C4-2B (cell line): ENCODE results near the gene UBE3C.

Experiments used
- H3K27ac ChIP-seq: fragments of 450-650 bp; 2 replicates; pipeline ENCODE4 v1.5.1; 2017
- ZFX ChIP-seq: fragments of 450-650 bp; IDR thresholded peaks from 2 replicates; pipeline ENCODE4 v1.6.1; 2017
- TF ChIP-seq, protein P1 (sequence below): fragments of 450-650 bp; conservative IDR thresholded peaks from 2 replicates; pipeline ENCODE4 v1.5.1; 2017; ENCODE audit warnings: mild to moderate bottlenecking

UBE3C gene

DNA sequence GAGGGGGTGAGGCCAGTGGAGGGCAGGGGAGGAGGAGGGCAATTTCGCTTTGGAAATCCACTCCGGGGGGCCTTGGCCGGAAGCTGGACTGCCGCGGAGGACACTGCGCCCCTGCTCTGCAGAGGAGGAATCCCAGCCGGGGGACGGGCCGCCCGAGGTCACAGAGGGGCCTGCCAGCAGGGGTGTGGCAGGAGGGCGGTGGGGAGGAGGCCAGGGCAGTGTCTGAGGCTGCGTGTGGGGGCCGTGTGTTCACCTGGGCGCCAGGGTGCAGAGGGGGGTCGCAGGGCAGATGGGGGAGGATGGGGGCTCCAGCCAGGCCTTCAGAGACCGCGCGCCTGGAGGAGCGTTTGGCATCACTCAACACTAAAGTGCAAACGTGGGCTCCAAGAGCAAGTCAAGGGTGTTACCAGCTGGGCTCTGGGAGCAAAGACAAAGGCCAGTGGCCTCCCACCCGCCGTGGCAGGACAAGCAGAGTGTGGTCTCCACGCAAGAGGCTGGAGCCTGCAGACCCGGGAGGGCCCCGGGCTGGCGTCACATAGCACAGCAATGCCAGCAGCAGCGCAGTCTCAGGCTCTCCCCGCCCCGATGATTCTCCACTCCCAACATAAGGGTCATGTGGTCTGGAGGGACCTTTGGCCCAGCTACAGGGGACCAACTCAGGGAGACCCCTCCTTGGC lies 152.8 kb downstream of the UBE3C start:
- no peak overlapping the region for H3K27ac ChIP-seq
- TF ChIP-seq ZFX: no peak
- TF ChIP-seq, protein P1, sequence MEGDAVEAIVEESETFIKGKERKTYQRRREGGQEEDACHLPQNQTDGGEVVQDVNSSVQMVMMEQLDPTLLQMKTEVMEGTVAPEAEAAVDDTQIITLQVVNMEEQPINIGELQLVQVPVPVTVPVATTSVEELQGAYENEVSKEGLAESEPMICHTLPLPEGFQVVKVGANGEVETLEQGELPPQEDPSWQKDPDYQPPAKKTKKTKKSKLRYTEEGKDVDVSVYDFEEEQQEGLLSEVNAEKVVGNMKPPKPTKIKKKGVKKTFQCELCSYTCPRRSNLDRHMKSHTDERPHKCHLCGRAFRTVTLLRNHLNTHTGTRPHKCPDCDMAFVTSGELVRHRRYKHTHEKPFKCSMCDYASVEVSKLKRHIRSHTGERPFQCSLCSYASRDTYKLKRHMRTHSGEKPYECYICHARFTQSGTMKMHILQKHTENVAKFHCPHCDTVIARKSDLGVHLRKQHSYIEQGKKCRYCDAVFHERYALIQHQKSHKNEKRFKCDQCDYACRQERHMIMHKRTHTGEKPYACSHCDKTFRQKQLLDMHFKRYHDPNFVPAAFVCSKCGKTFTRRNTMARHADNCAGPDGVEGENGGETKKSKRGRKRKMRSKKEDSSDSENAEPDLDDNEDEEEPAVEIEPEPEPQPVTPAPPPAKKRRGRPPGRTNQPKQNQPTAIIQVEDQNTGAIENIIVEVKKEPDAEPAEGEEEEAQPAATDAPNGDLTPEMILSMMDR: no peak

DNA sequence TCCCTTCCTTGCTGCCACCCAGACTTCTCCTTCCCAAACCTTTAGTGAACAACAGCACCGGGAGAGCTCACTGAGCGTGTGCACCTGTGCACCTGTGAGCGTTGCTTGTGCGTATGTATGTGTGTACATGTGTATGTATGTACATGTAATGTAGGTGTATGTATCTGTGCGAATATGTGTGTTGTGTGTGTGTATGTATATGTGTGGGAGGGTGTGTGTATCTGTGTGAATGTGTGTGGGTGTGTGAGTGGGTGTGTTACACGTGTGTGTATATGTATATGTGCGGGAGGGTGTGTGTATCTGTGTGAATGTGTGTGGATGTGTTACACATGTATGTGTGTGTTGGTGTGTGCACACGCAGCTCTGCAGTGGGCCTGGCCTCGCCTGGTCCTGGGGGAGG lies 153.5 kb downstream of the UBE3C start:
- no peak overlapping the region for H3K27ac ChIP-seq
- TF ChIP-seq, protein P1: no peak
- no peak for TF ChIP-seq ZFX

DNA sequence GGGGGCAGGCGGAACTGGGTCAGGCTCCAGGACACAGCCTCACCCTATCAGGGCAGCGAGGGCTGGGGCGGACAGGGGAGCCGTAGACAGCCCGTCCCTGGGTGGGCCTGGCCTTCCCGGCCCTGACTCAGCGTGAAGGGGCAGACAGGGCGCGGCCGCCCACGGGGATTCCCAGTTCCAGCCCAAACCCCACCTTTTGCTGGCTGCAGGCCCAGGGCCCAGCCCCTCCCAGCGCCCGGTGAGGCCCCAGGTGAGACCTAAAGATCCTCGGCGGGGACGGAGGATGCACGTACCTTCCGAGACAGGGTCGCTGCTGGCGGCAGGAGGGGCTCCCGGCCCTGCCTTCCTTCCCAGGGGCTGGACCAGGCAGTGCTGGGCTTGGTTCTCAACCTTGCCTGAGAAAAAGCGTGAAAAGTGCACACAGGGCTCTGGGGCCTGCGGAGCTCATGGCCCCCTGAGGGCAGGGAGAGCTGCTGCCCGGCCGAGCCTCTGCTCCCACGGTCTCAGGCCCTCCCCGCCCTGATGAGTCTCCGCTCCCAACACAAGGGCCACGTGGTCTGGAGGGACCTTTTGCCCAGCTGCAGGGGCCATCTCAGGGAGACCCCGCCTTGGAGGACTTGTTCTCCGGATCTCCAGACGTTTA lies 154.2 kb downstream of the UBE3C start:
- H3K27ac ChIP-seq: no peak overlapping the region
- TF ChIP-seq, protein P1: no peak
- no peak for TF ChIP-seq ZFX

GRCh38 chr7:157293413-157293788 lies 154.7 kb downstream of the UBE3C start:
- no peak overlapping the region for H3K27ac ChIP-seq
- TF ChIP-seq ZFX: no peak
- TF ChIP-seq, protein P1: no peak

DNA sequence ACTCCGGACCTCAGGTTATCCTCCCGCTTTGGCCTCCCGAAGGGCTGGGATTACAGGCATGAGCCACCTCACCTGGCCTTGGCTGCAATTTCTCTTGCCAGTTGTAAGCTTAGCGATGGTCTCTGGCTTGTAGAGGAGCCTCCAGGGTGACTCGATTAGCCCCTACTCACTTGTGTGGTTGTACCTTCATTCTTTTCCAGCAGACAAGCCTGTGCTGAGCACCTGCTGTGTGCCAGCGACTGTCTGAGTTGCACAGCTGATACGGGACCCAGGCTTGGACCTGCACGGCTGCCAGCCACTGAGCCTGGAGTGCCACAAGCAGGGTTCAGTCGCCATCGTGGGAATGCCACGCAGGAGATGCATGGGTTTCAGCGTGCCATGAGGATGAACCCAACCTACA lies 156.0 kb downstream of the UBE3C start:
- TF ChIP-seq ZFX: no peak
- TF ChIP-seq, protein P1: no peak
- no peak overlapping the region for H3K27ac ChIP-seq

GRCh38 chr7:157295338-157295737 lies 156.6 kb downstream of the UBE3C start:
- TF ChIP-seq, protein P1: no peak
- TF ChIP-seq ZFX: no peak
- H3K27ac ChIP-seq: no peak overlapping the region

DNA sequence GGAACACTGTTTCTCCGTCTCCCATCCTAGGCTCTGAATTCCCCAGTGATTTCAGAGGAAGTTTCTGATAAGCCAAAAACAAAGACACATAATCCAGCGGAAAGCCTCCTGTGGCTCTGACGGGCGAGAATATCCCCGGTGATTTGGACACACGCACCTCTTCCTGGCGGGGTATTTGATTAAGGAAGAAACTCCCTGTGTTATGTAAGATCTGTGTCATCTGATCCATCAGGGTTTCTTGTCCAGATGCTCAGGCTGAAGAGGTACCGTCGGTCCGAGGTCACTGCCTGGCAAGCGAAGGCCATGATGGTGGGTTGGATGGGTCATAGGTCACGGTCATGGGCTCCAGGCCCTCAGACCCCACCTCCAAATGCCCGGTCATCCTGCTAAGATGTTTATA lies 158.5 kb downstream of the UBE3C start:
- TF ChIP-seq, protein P1: no peak
- TF ChIP-seq ZFX: no peak
- H3K27ac ChIP-seq: no peak overlapping the region
